Epithelial cell of proximal tubule (primary cell): ENCODE measurements around the gene DCAF7. TPM values are rescaled to one million over a fixed set of nuclear protein-coding genes. Genes with fewer than 3 reads are reported as not detected.
A peak's percentile ranks its signal among the peaks of the same experiment; 100 is the strongest.

Experiments
- DNase-seq: peaks from one replicate; pipeline ENCODE4 v3.0.0-alpha.2; 2011; ENCODE audit warnings: low read depth
- H3K4me3 ChIP-seq: 2 replicates; pipeline ENCODE4 v1.5.1; 2011; ENCODE audit warnings: low read depth, mild to moderate bottlenecking, low read length
- total RNA-seq: library from RNA; depleted of rRNA; stranded (reverse); fragments of >200 nt; gene quantifications from 2 replicates; pipeline ENCODE4 v1.2.3, GENCODE V29; 2015
- TF ChIP-seq, protein P1 (sequence below): conservative IDR thresholded peaks from 2 replicates; pipeline ENCODE4 v1.5.1; 2012; ENCODE audit warnings: low read depth, mild to moderate bottlenecking, low read length

The DCAF7 gene
- total RNA-seq, 1 donor from 2014 or later = 45.8 TPM

DNA sequence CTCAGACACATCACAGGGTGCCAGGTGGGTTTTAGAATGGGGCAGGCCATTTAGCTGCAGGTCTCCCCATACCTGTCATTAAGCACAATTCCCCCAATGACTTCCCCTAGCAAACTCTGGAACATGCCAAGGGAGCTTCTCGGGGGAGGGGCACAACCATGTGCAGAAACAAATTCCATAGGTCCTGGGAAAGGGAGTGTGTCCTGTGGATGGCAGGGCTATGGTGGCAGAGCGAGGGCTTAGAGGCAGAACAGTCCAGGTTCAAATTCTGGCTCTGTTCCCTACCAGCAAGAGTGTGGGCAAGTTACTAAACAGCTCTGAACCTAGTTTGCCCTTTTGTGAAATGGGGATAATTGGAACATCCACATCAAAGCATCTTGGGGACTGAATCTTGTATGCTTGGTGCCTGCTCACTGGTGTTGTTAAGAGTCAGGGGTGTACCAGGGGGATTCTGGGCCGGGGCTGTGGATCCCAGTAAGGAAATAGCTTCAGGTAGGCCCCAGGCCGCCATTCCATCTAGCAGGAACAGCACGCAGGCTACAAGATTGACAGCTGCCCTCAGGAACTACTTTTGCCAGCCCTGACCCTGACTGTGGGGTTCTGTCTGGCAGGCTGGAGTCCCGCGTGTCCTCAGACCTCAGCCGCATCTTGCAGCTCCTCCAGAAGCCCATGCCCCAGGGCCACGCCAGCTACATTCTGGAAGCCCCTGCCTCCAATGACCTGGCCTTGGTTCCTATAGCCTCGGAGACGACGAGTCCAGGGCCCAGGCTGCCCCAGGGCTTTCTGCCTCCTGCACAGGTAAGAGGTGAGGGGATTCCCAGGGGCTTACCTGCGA, 5.6 kb upstream of the DCAF7 start:
- H3K4me3 ChIP-seq = no peak overlapping the region
- no peak for DNase-seq
- TF ChIP-seq, protein P1, sequence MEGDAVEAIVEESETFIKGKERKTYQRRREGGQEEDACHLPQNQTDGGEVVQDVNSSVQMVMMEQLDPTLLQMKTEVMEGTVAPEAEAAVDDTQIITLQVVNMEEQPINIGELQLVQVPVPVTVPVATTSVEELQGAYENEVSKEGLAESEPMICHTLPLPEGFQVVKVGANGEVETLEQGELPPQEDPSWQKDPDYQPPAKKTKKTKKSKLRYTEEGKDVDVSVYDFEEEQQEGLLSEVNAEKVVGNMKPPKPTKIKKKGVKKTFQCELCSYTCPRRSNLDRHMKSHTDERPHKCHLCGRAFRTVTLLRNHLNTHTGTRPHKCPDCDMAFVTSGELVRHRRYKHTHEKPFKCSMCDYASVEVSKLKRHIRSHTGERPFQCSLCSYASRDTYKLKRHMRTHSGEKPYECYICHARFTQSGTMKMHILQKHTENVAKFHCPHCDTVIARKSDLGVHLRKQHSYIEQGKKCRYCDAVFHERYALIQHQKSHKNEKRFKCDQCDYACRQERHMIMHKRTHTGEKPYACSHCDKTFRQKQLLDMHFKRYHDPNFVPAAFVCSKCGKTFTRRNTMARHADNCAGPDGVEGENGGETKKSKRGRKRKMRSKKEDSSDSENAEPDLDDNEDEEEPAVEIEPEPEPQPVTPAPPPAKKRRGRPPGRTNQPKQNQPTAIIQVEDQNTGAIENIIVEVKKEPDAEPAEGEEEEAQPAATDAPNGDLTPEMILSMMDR = no peak

GRCh38 chr17:63546308-63547082, 3.8 kb upstream of the DCAF7 start:
- no peak for DNase-seq
- no peak overlapping the region for H3K4me3 ChIP-seq

DNA sequence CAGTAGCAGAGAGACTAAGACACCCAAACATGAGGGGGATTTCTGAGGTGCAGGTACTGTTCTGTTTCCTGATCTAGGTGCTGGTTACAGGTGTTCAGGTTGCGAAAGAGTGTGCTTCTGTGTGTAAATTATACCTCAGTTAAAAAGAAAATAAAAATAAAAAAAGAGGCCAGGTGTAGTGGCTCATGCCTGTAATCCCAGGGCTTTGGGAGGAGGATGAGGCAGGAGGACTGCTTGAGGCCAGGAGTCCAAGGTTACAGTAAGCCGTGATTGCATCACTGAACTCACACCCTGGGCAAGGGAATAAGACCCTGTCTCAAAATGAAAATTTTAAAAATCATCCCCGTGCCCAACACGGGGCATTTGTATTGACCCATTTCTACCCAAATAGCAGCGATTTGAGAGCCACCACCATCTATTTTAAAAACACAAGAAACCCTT, 3.2 kb upstream of the DCAF7 start:
- DNase-seq = no peak
- TF ChIP-seq, protein P1 = no peak
- H3K4me3 ChIP-seq = no peak overlapping the region

More at GRCh38 chr17:63546308-63547082, 3.8 kb upstream of the DCAF7 start:
- TF ChIP-seq, protein P1 = no peak

DNA sequence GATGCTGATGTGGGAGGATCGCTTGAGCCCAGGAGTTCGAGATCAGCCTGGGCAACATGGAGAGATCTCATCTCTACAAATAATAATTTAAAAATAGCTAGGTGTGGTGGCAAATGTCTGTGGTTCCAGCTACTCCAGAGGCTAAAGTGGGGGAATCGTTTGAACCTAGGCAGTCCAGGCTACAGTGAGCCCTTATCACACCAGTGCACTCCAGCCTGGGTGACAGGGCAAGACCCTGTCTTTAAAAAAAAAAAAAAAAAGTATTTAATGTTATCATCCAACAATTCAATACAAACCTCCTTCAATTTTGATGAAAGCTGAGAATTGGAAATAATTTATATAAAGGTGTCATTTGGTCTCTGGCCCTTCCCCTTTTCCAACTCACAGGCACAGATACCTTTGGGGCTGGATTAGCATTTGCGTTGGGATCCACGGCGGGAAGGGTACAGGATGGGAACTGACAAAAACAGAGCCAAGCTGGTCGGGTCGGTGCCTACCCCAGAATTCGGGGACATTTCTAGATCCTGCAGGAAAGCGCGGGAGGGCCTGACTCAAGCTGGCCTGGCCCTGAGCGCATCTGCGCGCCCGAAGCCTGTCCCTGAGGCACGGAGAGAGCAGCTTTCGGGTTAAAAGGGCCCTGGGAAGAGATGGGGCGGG, 860 bp upstream of the DCAF7 start:
- no peak for DNase-seq
- TF ChIP-seq, protein P1 = no peak
- H3K4me3 ChIP-seq = peak overlapping the region; percentile 98

GRCh38 chr17:63550817-63551639, 751 bp downstream of the DCAF7 start:
- TF ChIP-seq, protein P1 = no peak
- DNase-seq = no peak
- H3K4me3 ChIP-seq = peak overlapping the region; percentile 98

DNA sequence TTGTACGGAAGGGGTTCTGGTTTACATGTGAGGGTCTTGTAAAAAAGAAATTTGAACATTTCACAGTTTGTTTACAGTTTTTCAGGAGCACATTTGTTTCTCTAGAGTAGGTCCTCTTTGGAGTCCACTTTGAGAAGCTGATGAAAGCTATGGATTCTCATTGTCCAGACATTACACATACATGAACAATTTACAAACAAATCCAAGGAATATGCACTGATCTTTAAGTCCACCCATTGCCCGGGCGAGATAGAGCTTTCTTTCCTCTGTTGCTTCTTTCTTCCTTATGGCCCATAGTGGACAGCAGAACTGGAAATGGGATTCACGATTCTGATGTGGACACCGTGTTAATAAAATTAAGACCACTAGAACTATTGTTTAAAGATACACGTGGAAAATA, 1.9 kb downstream of the DCAF7 start:
- TF ChIP-seq, protein P1 = no peak
- no peak for DNase-seq
- peak overlapping the region; percentile 98 for H3K4me3 ChIP-seq
